CD4-positive, CD25-positive, alpha-beta regulatory T cell (primary cell): ENCODE measurements around the gene TEDC1. TPM values are rescaled to one million over a fixed set of nuclear protein-coding genes. Genes with fewer than 3 reads are reported as not detected.

ENCODE experiments used
- ATAC-seq, 2 donors: fragments of 150-1000 bp; cut with Tn5 transposase; one replicate each; pipeline ENCODE4 v1.10.0; 2021; ENCODE audit warnings: low read depth in 2 of 2, moderate number of reproducible peaks in 2 of 2, moderate library complexity in 1 of 2
- DNase-seq, 3 donors: peaks; one replicate each; pipeline versions ENCODE4 v3.0.0 to v3.0.0-alpha.2; 2012 to 2022; ENCODE audit warnings: mixed read lengths in 1 of 3
- H3K27ac ChIP-seq: one replicate; pipeline ENCODE4 v1.7.0; 2013; ENCODE audit warnings: mild to moderate bottlenecking, low read length; ENCODE audit not compliant: insufficient read depth, poor library complexity, severe bottlenecking
- H3K27me3 ChIP-seq: one replicate; pipeline ENCODE4 v1.7.0; 2013; ENCODE audit warnings: low read length; ENCODE audit not compliant: control insufficient read depth, insufficient read depth
- H3K36me3 ChIP-seq: one replicate; pipeline ENCODE4 v1.7.0; 2013; ENCODE audit warnings: mild to moderate bottlenecking, low read length, moderate library complexity; ENCODE audit not compliant: control insufficient read depth, insufficient read depth
- H3K4me1 ChIP-seq: 2 replicates; pipeline ENCODE4 v1.7.0; 2013; ENCODE audit warnings: mild to moderate bottlenecking, low read length; ENCODE audit not compliant: insufficient read depth, control insufficient read depth, poor library complexity, severe bottlenecking
- H3K4me3 ChIP-seq: one replicate; pipeline ENCODE4 v1.7.0; 2013; ENCODE audit warnings: low read depth, mild to moderate bottlenecking, low read length, moderate library complexity
- H3K9me3 ChIP-seq, 2 experiments: 1 replicate in 1 of 2; 2 replicates in 1 of 2; pipeline ENCODE4 v1.7.0; 2013; ENCODE audit warnings: low read length in 2 of 2, mild to moderate bottlenecking in 1 of 2, moderate library complexity in 1 of 2; ENCODE audit not compliant: control insufficient read depth in 2 of 2
- H3K27ac Mint-ChIP-seq, 3 donors: one replicate each; pipeline ENCODE4 v1.8.0; 2020 to 2022; ENCODE audit warnings: mild to moderate bottlenecking in 3 of 3, mixed read lengths in 3 of 3, moderate library complexity in 2 of 3
- H3K27me3 Mint-ChIP-seq: one replicate; pipeline ENCODE4 v1.8.0; 2022; ENCODE audit warnings: mild to moderate bottlenecking, mixed read lengths
- H3K36me3 Mint-ChIP-seq: one replicate; pipeline ENCODE4 v1.8.0; 2020; ENCODE audit warnings: mixed read lengths
- H3K4me1 Mint-ChIP-seq, 4 donors: one replicate each; pipeline ENCODE4 v1.8.0; 2020 to 2022; ENCODE audit warnings: mixed read lengths in 4 of 4, mild to moderate bottlenecking in 1 of 4
- H3K4me3 Mint-ChIP-seq, 4 donors: one replicate each; pipeline ENCODE4 v1.8.0; 2020 to 2022; ENCODE audit warnings: mild to moderate bottlenecking in 4 of 4, mixed read lengths in 4 of 4, moderate library complexity in 3 of 4
- H3K9me3 Mint-ChIP-seq, 7 donors: one replicate each; pipeline ENCODE4 v1.8.0; 2020 to 2022; ENCODE audit warnings: mixed read lengths in 7 of 7, mild to moderate bottlenecking in 3 of 7, moderate library complexity in 2 of 7
- polyA plus RNA-seq, 4 donors: library from polyadenylated mRNA; unstranded; fragments of 300-500 nt; fragmentation: Illumina TruSeq; gene quantifications; one replicate each; pipeline ENCODE4 v1.2.3, GENCODE V29; 2021
- total RNA-seq: library from RNA; stranded (reverse); gene quantifications from one replicate; pipeline ENCODE4 v1.2.3, GENCODE V29; 2022

Gene TEDC1
- total and polyA plus RNA-seq, 5 donors from 2014 or later: 5.5 to 118 (median 8.0) TPM

GRCh38 chr14:105492031-105492970, 1.3 kb downstream of the TEDC1 start:
- Histone ChIP-seq H3K36me3 (no peaks in the 10 kb centered on the region), H3K4me1 (peaks cover 40% of the 10 kb centered on the region), H3K9me3 (no peaks in the 10 kb centered on the region), H3K4me3 (no peak overlapping the region), H3K27me3 (no peaks in the 10 kb centered on the region), H3K27ac (peak overlapping the region; percentile 100)
- Mint-ChIP-seq H3K9me3 (no peaks in the 10 kb centered on the region), H3K27ac (peak overlapping the region in 2 of 3 donors; percentile 84 to 85), H3K36me3 (no peaks in the 10 kb centered on the region), H3K27me3 (peaks cover 5% of the 10 kb centered on the region), H3K4me3 (peak overlapping the region; percentile 83 to 95 (median 88)), H3K4me1 (peaks cover 0 to 34% (median 3%) of the 10 kb centered on the region in 4 donors)
- ATAC-seq (no peak), DNase-seq (peak in 1 of 3 donors; percentile 0)

GRCh38 chr14:105492971-105493871, 2.2 kb downstream of the TEDC1 start:
- Mint-ChIP-seq H3K4me1 (peaks cover 0 to 28% (median 3%) of the 10 kb centered on the region in 4 donors), H3K27me3 (peaks cover 5% of the 10 kb centered on the region), H3K27ac (peak overlapping the region in 1 of 3 donors; percentile 9), H3K9me3 (no peaks in the 10 kb centered on the region), H3K4me3 (peak overlapping the region in 2 of 4 donors; percentile 52 to 63), H3K36me3 (no peaks in the 10 kb centered on the region)
- no peaks in the 10 kb centered on the region for H3K9me3 ChIP-seq
- H3K36me3 ChIP-seq: no peaks in the 10 kb centered on the region
- no peaks in the 10 kb centered on the region for H3K27me3 ChIP-seq
- no peak for ATAC-seq
- DNase-seq: peak in 2 of 3 donors; percentile 1 to 3
- H3K4me3 ChIP-seq: no peak overlapping the region
- no peak overlapping the region for H3K27ac ChIP-seq
- peaks cover 31% of the 10 kb centered on the region for H3K4me1 ChIP-seq

GRCh38 chr14:105493921-105494605, 3.0 kb downstream of the TEDC1 start:
- Mint-ChIP-seq H3K4me1 (peaks cover 0 to 23% (median 3%) of the 10 kb centered on the region in 4 donors), H3K9me3 (no peaks in the 10 kb centered on the region), H3K27ac (peak overlapping the region in 2 of 3 donors; percentile 9 to 59), H3K4me3 (peak overlapping the region in 1 of 4 donors; percentile 29), H3K36me3 (no peaks in the 10 kb centered on the region), H3K27me3 (peaks cover 5% of the 10 kb centered on the region)
- DNase-seq (peak in 1 of 3 donors; percentile 6), ATAC-seq (no peak)
- no peak overlapping the region for H3K4me3 ChIP-seq
- peaks cover 23% of the 10 kb centered on the region for H3K4me1 ChIP-seq
- no peaks in the 10 kb centered on the region for H3K27me3 ChIP-seq
- H3K9me3 ChIP-seq: no peaks in the 10 kb centered on the region
- H3K27ac ChIP-seq: no peak overlapping the region
- H3K36me3 ChIP-seq: no peaks in the 10 kb centered on the region

GRCh38 chr14:105494606-105494929, 3.5 kb downstream of the TEDC1 start:
- Histone ChIP-seq H3K9me3 (no peaks in the 10 kb centered on the region), H3K36me3 (no peaks in the 10 kb centered on the region), H3K4me1 (peaks cover 18% of the 10 kb centered on the region), H3K4me3 (no peak overlapping the region), H3K27ac (no peak overlapping the region), H3K27me3 (no peaks in the 10 kb centered on the region)
- Mint-ChIP-seq H3K36me3 (no peaks in the 10 kb centered on the region), H3K27ac (no peak overlapping the region), H3K9me3 (no peaks in the 10 kb centered on the region), H3K27me3 (peaks cover 5% of the 10 kb centered on the region), H3K4me3 (peak overlapping the region in 1 of 4 donors; percentile 29), H3K4me1 (peaks cover 0 to 18% (median 1%) of the 10 kb centered on the region in 4 donors)
- ATAC-seq (no peak), DNase-seq (no peak)

GRCh38 chr14:105495101-105495989, 4.3 kb downstream of the TEDC1 start:
- H3K4me3 Mint-ChIP-seq: no peak overlapping the region
- no peak overlapping the region for H3K27ac ChIP-seq
- H3K4me1 Mint-ChIP-seq: peaks cover 0 to 16% (median 0%) of the 10 kb centered on the region in 4 donors
- H3K4me1 ChIP-seq: peaks cover 11% of the 10 kb centered on the region
- no peak for ATAC-seq
- H3K9me3 Mint-ChIP-seq: no peaks in the 10 kb centered on the region
- H3K36me3 Mint-ChIP-seq: no peaks in the 10 kb centered on the region
- no peaks in the 10 kb centered on the region for H3K9me3 ChIP-seq
- H3K27me3 Mint-ChIP-seq: peaks cover 5% of the 10 kb centered on the region
- no peak overlapping the region for H3K4me3 ChIP-seq
- DNase-seq: no peak
- H3K36me3 ChIP-seq: no peaks in the 10 kb centered on the region
- no peaks in the 10 kb centered on the region for H3K27me3 ChIP-seq
- no peak overlapping the region for H3K27ac Mint-ChIP-seq

- Mint-ChIP-seq H3K27me3 (peaks cover 9% of the 10 kb centered on the region), H3K4me3 (no peak overlapping the region), H3K4me1 (peaks cover 0 to 12% (median 0%) of the 10 kb centered on the region in 4 donors), H3K36me3 (no peaks in the 10 kb centered on the region), H3K27ac (no peak overlapping the region), H3K9me3 (no peaks in the 10 kb centered on the region)
- H3K4me1 ChIP-seq: peaks cover 11% of the 10 kb centered on the region
- DNase-seq (no peak), ATAC-seq (no peak)
- no peaks in the 10 kb centered on the region for H3K36me3 ChIP-seq
- no peak overlapping the region for H3K4me3 ChIP-seq
- H3K9me3 ChIP-seq: no peaks in the 10 kb centered on the region
- H3K27ac ChIP-seq: no peak overlapping the region
- H3K27me3 ChIP-seq: no peaks in the 10 kb centered on the region
Measured at GRCh38 chr14:105495990-105496830, 5.2 kb downstream of the TEDC1 start.
